LNCAP (cell line): ENCODE measurements around the gene NUP54.

Experiments used
- CTCF ChIP-seq: fragments of 450-650 bp; IDR thresholded peaks from 2 replicates; pipeline ENCODE4 v1.5.1; 2017; ENCODE audit warnings: mild to moderate bottlenecking

Gene NUP54

GRCh38 chr4:76174216-76174615 is 26.0 kb upstream of the NUP54 start:
- no peak for TF ChIP-seq CTCF

GRCh38 chr4:76168688-76169087 is 20.5 kb upstream of the NUP54 start:
- TF ChIP-seq CTCF, result no peak

GRCh38 chr4:76166480-76166879 is 18.3 kb upstream of the NUP54 start:
- TF ChIP-seq CTCF, result no peak

GRCh38 chr4:76160355-76160754 is 12.2 kb upstream of the NUP54 start:
- TF ChIP-seq CTCF, result no peak

DNA sequence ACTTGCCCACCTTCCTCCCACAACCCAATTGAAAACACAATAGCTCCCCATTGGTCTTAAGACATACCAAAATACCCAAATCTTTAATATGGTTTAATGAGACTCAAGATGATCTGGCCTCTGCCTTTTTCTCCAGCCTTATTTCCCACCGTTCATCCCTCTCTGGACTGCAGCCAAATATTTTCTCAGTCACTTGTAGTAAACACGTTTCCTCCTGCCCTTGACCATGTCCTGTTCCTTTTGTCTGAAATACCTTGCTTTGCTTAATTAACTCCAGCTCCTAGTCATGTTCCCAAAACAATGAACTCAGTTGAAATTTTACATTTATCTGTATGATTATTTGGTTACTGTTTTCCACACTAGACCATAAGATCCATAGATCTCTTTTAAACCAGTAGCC is 8.4 kb upstream of the NUP54 start:
- no peak for TF ChIP-seq CTCF

DNA sequence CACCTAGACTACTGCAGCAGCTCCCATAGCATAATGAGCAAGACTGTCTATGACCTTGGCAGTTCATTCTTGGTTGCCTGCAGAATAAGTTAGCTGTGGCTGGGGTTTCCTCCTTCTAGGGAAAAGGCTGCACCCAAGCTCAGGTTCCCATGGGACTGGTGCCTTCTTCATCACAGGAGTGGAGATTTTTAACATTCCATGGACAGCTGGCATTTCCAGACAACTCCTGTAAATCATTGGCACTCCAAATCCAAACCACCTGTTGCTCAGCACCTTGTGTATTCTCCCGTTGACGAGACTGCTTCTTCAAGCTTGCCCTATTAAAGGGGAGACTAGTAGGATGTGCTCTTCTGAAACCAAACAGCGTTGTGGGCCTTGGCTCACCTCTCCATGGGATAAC is 7.8 kb upstream of the NUP54 start:
- no peak for TF ChIP-seq CTCF

- TF ChIP-seq CTCF, result no peak
These were observed 5.2 kb upstream of the NUP54 start for GRCh38 chr4:76153356-76153755.

GRCh38 chr4:76147454-76148141 is 599 bp downstream of the NUP54 start:
- TF ChIP-seq CTCF, result no peak
